ENCODE measurements around the gene SEC23B.

DNA sequence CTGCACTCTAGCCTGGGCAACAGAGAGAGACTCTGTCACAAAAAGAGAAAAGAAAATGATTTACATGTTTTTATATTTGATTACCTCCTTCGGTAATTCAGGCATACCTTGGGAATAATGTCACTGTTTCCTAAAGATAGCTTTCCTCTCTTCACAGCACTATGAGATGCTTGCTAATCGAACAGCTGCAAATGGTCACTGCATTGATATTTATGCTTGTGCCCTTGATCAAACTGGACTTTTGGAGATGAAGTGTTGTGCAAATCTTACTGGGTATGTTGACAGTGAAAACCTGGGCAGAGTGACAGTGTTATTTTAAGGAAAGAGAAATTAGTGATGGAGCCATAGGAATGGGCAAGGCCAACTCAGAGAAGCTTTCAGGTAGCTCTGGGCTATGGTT, 19.6 kb downstream of the SEC23B start:
- TF ChIP-seq, protein P1, sequence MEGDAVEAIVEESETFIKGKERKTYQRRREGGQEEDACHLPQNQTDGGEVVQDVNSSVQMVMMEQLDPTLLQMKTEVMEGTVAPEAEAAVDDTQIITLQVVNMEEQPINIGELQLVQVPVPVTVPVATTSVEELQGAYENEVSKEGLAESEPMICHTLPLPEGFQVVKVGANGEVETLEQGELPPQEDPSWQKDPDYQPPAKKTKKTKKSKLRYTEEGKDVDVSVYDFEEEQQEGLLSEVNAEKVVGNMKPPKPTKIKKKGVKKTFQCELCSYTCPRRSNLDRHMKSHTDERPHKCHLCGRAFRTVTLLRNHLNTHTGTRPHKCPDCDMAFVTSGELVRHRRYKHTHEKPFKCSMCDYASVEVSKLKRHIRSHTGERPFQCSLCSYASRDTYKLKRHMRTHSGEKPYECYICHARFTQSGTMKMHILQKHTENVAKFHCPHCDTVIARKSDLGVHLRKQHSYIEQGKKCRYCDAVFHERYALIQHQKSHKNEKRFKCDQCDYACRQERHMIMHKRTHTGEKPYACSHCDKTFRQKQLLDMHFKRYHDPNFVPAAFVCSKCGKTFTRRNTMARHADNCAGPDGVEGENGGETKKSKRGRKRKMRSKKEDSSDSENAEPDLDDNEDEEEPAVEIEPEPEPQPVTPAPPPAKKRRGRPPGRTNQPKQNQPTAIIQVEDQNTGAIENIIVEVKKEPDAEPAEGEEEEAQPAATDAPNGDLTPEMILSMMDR (IDR thresholded peaks at IDR 0.05): no peak
- TF ChIP-seq EP300 (IDR thresholded peaks at IDR 0.05): no peak

Measured in upper lobe of left lung (tissue), 4 donors.